Measurements from ENCODE around the gene STIP1. TPM values are rescaled to one million over a fixed set of nuclear protein-coding genes. Genes with fewer than 3 reads are reported as not detected.

Gene STIP1
- total RNA-seq, 1 experiment from 2014 or later = 171 TPM

- BruUV-seq (replicated peaks) = no TSS peak
- no peak overlapping the region for H3K27ac Mint-ChIP-seq (ENCODE audit: low read depth, unreplicated experiment)
- no peaks in the 10 kb centered on the region for H3K9me3 Mint-ChIP-seq (ENCODE audit: unreplicated experiment)
- CTCF ChIA-PET = no interaction called here
- H3K4me1 Mint-ChIP-seq (ENCODE audit: insufficient read depth, unreplicated experiment) = peaks cover 4% of the 10 kb centered on the region
- POLR2A ChIA-PET = no interaction called here
- no peak for TF ChIP-seq CTCF (IDR thresholded peaks at IDR 0.05; ENCODE audit: unreplicated experiment)
- no peak for DNase-seq (ENCODE audit: unreplicated experiment)
- peaks cover 100% of the 10 kb centered on the region for H3K36me3 Mint-ChIP-seq (ENCODE audit: insufficient read depth, unreplicated experiment)
- intact Hi-C loops (cut with micrococcal nuclease) = no loop called here
- H3K4me3 Mint-ChIP-seq (ENCODE audit: unreplicated experiment) = no peak overlapping the region
- H3K27me3 Mint-ChIP-seq (ENCODE audit: insufficient read depth, unreplicated experiment) = no peaks in the 10 kb centered on the region
These were observed 12.5 kb downstream of the STIP1 start for GRCh38 chr11:64198511-64198910.

GRCh38 chr11:64201543-64201942, 15.6 kb downstream of the STIP1 start:
- H3K27me3 Mint-ChIP-seq (ENCODE audit: insufficient read depth, unreplicated experiment) = no peaks in the 10 kb centered on the region
- H3K4me3 Mint-ChIP-seq (ENCODE audit: unreplicated experiment) = no peak overlapping the region
- ChIA-PET POLR2A (no interaction called here), CTCF (interaction anchor here (0.5 to 1.0 kb wide), 3 partner anchors 49 to 365 kb away, joined by 3 to 4 read pairs (median 3); no protein-coding TSS in a partner anchor)
- H3K36me3 Mint-ChIP-seq (ENCODE audit: insufficient read depth, unreplicated experiment) = peaks cover 96% of the 10 kb centered on the region
- no peak overlapping the region for H3K27ac Mint-ChIP-seq (ENCODE audit: low read depth, unreplicated experiment)
- DNase-seq (ENCODE audit: unreplicated experiment) = no peak
- no TSS peak for BruUV-seq (replicated peaks)
- TF ChIP-seq CTCF (IDR thresholded peaks at IDR 0.05; ENCODE audit: unreplicated experiment) = no peak
- intact Hi-C loops (cut with micrococcal nuclease) = loop anchor here (5.0 kb wide), 1 partner anchor 51 kb away; the partner anchor contains the start of gene PLCB3
- peaks cover 12% of the 10 kb centered on the region for H3K4me1 Mint-ChIP-seq (ENCODE audit: insufficient read depth, unreplicated experiment)
- H3K9me3 Mint-ChIP-seq (ENCODE audit: unreplicated experiment) = no peaks in the 10 kb centered on the region

- H3K27ac Mint-ChIP-seq (ENCODE audit: low read depth, unreplicated experiment) = no peak overlapping the region
- H3K36me3 Mint-ChIP-seq (ENCODE audit: insufficient read depth, unreplicated experiment) = peaks cover 87% of the 10 kb centered on the region
- no peak overlapping the region for H3K4me3 Mint-ChIP-seq (ENCODE audit: unreplicated experiment)
- POLR2A ChIA-PET = interaction anchor here (0.6 to 0.7 kb wide), 2 partner anchors 15 to 416 kb away, joined by 3 to 5 read pairs; no protein-coding TSS in a partner anchor
- peaks cover 12% of the 10 kb centered on the region for H3K4me1 Mint-ChIP-seq (ENCODE audit: insufficient read depth, unreplicated experiment)
- CTCF ChIA-PET = interaction anchor here (0.8 to 4.4 kb wide), 3 partner anchors 22 to 152 kb away, joined by 3 to 51 read pairs (median 22); partner anchors contain the start of genes NUDT22 and TRPT1
- no peak for TF ChIP-seq CTCF (IDR thresholded peaks at IDR 0.05; ENCODE audit: unreplicated experiment)
- BruUV-seq (replicated peaks) = no TSS peak
- intact Hi-C loops (cut with micrococcal nuclease) = loop anchor here (5.0 kb wide), 1 partner anchor 49 kb away; the partner anchor contains the start of gene PLCB3
- DNase-seq (ENCODE audit: unreplicated experiment) = no peak
- H3K9me3 Mint-ChIP-seq (ENCODE audit: unreplicated experiment) = no peaks in the 10 kb centered on the region
- no peaks in the 10 kb centered on the region for H3K27me3 Mint-ChIP-seq (ENCODE audit: insufficient read depth, unreplicated experiment)
These were observed 17.0 kb downstream of the STIP1 start for GRCh38 chr11:64202992-64203391.

- Mint-ChIP-seq H3K9me3 (ENCODE audit: unreplicated experiment) (no peaks in the 10 kb centered on the region), H3K4me3 (ENCODE audit: unreplicated experiment) (no peak overlapping the region), H3K27ac (ENCODE audit: low read depth, unreplicated experiment) (no peak overlapping the region), H3K36me3 (ENCODE audit: insufficient read depth, unreplicated experiment) (peaks cover 81% of the 10 kb centered on the region), H3K4me1 (ENCODE audit: insufficient read depth, unreplicated experiment) (peaks cover 12% of the 10 kb centered on the region), H3K27me3 (ENCODE audit: insufficient read depth, unreplicated experiment) (no peaks in the 10 kb centered on the region)
- no peak for DNase-seq (ENCODE audit: unreplicated experiment)
- intact Hi-C loops (cut with micrococcal nuclease) = loop anchor here (1.0 to 5.0 kb wide), 3 partner anchors 49 to 98 kb away; partner anchors contain the start of gene PLCB3
- CTCF ChIA-PET = interaction anchor here (0.6 to 4.4 kb wide), 11 partner anchors 8 to 443 kb away, joined by 3 to 51 read pairs (median 7); partner anchors contain the start of genes NUDT22, STIP1 and TRPT1
- POLR2A ChIA-PET = interaction anchor here (0.5 to 1.6 kb wide), 4 partner anchors 15 to 72 kb away, joined by 3 to 11 read pairs (median 4); partner anchors contain the start of gene PPP1R14B
- TF ChIP-seq CTCF (IDR thresholded peaks at IDR 0.05; ENCODE audit: unreplicated experiment) = no peak
- no TSS peak for BruUV-seq (replicated peaks)
These were observed 17.6 kb downstream of the STIP1 start for GRCh38 chr11:64203421-64204079.

Data from MCF 10A (cell line).